ENCODE measurements around the gene ADAMTS14.

GRCh38 chr10:70743879-70744278, 71.6 kb downstream of the ADAMTS14 start:
- TF ChIP-seq CTCF (IDR thresholded peaks at IDR 0.05; ENCODE audit: low read depth, low read length) (no peak), POLR2A (IDR thresholded peaks at IDR 0.05; ENCODE audit: extremely low read depth, insufficient read length) (no peak), MAX (IDR thresholded peaks at IDR 0.05; ENCODE audit: low read depth, low read length) (no peak), MYC (IDR thresholded peaks at IDR 0.05; ENCODE audit: low read depth, low read length) (no peak)

Measured in NB4 (cell line).